ENCODE measurements around the gene GP1BB. TPM values are rescaled to one million over a fixed set of nuclear protein-coding genes. Genes with fewer than 3 reads are reported as not detected.

Gene GP1BB
- total and polyA plus RNA-seq, 10 of the 15 experiments (the other 5 are each of a cell fraction or from before 2014, with no cell fraction given), result 0.05 to 0.28 (median 0.28) TPM; not detected in 7

DNA sequence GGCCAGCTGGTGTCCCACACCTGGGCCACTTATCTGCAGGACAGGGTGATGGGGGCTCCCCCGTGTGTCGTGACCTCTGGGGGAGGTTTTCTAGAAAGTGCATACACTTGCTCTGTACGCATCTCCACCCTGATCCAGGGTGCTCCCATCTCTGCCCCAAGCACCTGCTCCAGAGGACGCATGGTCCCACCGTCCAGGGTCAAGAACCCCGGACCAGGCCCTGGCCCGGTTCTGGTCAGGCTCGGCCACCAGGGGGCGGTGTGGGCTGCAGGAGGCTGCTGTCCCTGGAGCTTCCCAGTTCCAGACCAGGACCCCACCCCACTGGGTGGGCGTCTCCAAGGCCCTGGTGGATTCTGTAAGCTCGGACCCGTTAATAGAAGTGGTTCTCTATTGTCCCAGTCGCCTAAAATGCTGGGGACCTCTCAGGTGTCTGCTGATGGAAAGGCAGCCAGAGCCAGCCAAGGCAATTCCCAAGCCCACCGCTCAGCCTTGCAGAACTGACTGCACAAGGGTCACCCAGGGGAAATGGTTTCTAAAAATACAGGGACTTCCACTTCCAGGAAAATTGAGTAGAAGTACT, 43.7 kb upstream of the GP1BB start:
- 19% methylated on average over 14 of the region's 14 CpGs for WGBS (ENCODE audit: insufficient coverage, insufficient replicate concordance, low lambda C conversion rate, missing lambda C conversion rate)
- H3K4me2 ChIP-seq (ENCODE audit: control insufficient read depth, insufficient read depth), result no peak overlapping the region
- no peak overlapping the region for H3K4me3 ChIP-seq
- H3K27ac ChIP-seq (ENCODE audit: control insufficient read depth, insufficient read depth), result no peak overlapping the region
- ATAC-seq, result peak; percentile 56
- no peak overlapping the region for H3K9ac ChIP-seq (ENCODE audit: control insufficient read depth, insufficient read depth, low read length)
- ChIA-PET CTCF (interaction anchor here (0.7 to 1.8 kb wide), 6 partner anchors 10 to 230 kb away, joined by 3 to 5 read pairs (median 3); no protein-coding TSS in a partner anchor), POLR2A (no interaction called here), RAD21 (ENCODE audit: unreplicated experiment) (no interaction called here), SMC1A (ENCODE audit: uncharacterized antibody, unreplicated experiment) (no interaction called here)
- no peak overlapping the region for H2AFZ ChIP-seq (ENCODE audit: control insufficient read depth, low read depth, low read length)
- no peaks in the 10 kb centered on the region for H4K20me1 ChIP-seq (ENCODE audit: control insufficient read depth, insufficient read depth)
- no peaks in the 10 kb centered on the region for H3K36me3 ChIP-seq (ENCODE audit: control insufficient read depth in 2 of 2, insufficient read depth in 2 of 2, low read length in 1 of 2)
- intact Hi-C loops (cut with micrococcal nuclease; ENCODE audit: unreplicated experiment), result no loop called here
- H3K79me2 ChIP-seq (ENCODE audit: control insufficient read depth, insufficient read depth, low read length), result no peaks in the 10 kb centered on the region
- TF ChIP-seq SMC3 (IDR thresholded peaks at IDR 0.05; ENCODE audit: borderline replicate concordance, low read length) (peak; percentile 41; the same call in 1 of the 2 replicates), RAD21 (IDR thresholded peaks at IDR 0.05; ENCODE audit: insufficient read depth, low read depth, low read length) (0 out of 2 replicates have a peak, but pooled peaks have one; percentile 19), TCF7 (IDR thresholded peaks at IDR 0.05; ENCODE audit: borderline replicate concordance) (no peak)
- TF ChIP-seq, protein P1, sequence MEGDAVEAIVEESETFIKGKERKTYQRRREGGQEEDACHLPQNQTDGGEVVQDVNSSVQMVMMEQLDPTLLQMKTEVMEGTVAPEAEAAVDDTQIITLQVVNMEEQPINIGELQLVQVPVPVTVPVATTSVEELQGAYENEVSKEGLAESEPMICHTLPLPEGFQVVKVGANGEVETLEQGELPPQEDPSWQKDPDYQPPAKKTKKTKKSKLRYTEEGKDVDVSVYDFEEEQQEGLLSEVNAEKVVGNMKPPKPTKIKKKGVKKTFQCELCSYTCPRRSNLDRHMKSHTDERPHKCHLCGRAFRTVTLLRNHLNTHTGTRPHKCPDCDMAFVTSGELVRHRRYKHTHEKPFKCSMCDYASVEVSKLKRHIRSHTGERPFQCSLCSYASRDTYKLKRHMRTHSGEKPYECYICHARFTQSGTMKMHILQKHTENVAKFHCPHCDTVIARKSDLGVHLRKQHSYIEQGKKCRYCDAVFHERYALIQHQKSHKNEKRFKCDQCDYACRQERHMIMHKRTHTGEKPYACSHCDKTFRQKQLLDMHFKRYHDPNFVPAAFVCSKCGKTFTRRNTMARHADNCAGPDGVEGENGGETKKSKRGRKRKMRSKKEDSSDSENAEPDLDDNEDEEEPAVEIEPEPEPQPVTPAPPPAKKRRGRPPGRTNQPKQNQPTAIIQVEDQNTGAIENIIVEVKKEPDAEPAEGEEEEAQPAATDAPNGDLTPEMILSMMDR (IDR thresholded peaks at IDR 0.05 in 2 of 3, conservative IDR thresholded peaks at IDR 0.05 in 1 of 3; ENCODE audit: control insufficient read depth in 2 of 3, extremely low read depth in 1 of 3, insufficient read depth in 1 of 3, low read depth in 3 of 3, low read length in 3 of 3), result peak; percentile 47 to 79 (median 67)
- TF ChIP-seq, protein P2, sequence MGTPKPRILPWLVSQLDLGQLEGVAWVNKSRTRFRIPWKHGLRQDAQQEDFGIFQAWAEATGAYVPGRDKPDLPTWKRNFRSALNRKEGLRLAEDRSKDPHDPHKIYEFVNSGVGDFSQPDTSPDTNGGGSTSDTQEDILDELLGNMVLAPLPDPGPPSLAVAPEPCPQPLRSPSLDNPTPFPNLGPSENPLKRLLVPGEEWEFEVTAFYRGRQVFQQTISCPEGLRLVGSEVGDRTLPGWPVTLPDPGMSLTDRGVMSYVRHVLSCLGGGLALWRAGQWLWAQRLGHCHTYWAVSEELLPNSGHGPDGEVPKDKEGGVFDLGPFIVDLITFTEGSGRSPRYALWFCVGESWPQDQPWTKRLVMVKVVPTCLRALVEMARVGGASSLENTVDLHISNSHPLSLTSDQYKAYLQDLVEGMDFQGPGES (IDR thresholded peaks at IDR 0.05), result no peak
- in situ Hi-C loops (cut with MboI), result no loop called here
- no peak for FAIRE-seq
- no peaks in the 10 kb centered on the region for H3K4me1 ChIP-seq (ENCODE audit: control insufficient read depth, insufficient read depth, low read length)
- no peaks in the 10 kb centered on the region for H3K27me3 ChIP-seq (replicated peaks in 1 of 2; ENCODE audit: control insufficient read depth in 2 of 2, insufficient read depth in 2 of 2, low read length in 1 of 2)
- DNase-seq (ENCODE audit: low read depth, low spot score), result no peak
- BruUV-seq (replicated peaks), result no TSS peak
- no peaks in the 10 kb centered on the region for H3K9me3 ChIP-seq (replicated peaks; ENCODE audit: control insufficient read depth, insufficient read depth, low read length)
